ENCODE results near the gene ARFRP1.

DNA sequence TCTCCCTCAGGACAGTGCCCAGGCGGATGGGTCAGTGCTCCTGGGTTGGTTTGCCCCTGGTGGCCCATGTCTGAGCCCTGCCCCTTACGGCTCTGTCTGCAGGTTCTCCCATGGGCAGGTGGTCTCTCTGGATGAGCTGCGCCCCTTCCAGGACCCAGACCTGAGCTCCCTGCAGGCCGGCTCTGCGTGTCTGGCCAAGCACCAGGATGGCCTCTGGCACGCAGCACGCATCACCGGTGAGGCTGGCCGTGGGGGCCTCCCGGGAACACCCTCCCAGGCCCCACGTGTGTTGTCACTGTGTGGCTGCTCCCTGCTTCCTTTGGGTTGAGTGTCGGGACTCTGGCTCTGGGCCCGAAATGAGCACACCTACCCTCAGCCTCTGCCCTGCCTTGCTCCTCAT lies 25.3 kb upstream of the ARFRP1 start:
- TF ChIP-seq, protein P1, sequence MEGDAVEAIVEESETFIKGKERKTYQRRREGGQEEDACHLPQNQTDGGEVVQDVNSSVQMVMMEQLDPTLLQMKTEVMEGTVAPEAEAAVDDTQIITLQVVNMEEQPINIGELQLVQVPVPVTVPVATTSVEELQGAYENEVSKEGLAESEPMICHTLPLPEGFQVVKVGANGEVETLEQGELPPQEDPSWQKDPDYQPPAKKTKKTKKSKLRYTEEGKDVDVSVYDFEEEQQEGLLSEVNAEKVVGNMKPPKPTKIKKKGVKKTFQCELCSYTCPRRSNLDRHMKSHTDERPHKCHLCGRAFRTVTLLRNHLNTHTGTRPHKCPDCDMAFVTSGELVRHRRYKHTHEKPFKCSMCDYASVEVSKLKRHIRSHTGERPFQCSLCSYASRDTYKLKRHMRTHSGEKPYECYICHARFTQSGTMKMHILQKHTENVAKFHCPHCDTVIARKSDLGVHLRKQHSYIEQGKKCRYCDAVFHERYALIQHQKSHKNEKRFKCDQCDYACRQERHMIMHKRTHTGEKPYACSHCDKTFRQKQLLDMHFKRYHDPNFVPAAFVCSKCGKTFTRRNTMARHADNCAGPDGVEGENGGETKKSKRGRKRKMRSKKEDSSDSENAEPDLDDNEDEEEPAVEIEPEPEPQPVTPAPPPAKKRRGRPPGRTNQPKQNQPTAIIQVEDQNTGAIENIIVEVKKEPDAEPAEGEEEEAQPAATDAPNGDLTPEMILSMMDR (conservative IDR thresholded peaks at IDR 0.05; ENCODE audit: low read length) = no peak
- no peak for TF ChIP-seq EZH2phosphoT487 (IDR thresholded peaks at IDR 0.05; ENCODE audit: borderline replicate concordance, low read depth, low read length)
